HG03432 (cell line): Measurements from ENCODE around the gene TMEM150A.
"Not testable (repeated sequence)": the region's sequence is repeated elsewhere in the genome, so short reads cannot be mapped to it uniquely, and the experiment has no call there.

Experiments
- ATAC-seq: cut with Tn5 transposase; IDR thresholded peaks from one replicate; pipeline ENCODE4 v1.9.1; 2021; ENCODE audit warnings: mild to moderate bottlenecking, moderate library complexity; ENCODE audit not compliant: unreplicated experiment

TMEM150A gene

GRCh38 chr2:85602476-85603234 lies at the start of gene TMEM150A:
TMEM150A (minus strand) TSS chr2:85602698; CDS start chr2:85601948, 750 bp downstream.
- ATAC-seq: peak; percentile 96

- no peak for ATAC-seq
Measured at GRCh38 chr2:85652056-85652455, 49.6 kb upstream of the TMEM150A start.

GRCh38 chr2:85651097-85651496 lies 48.6 kb upstream of the TMEM150A start:
- ATAC-seq: no peak

GRCh38 chr2:85650456-85650855 lies 48.0 kb upstream of the TMEM150A start:
- no peak for ATAC-seq

GRCh38 chr2:85649201-85650190 lies 47.0 kb upstream of the TMEM150A start:
- ATAC-seq: no peak

GRCh38 chr2:85648619-85649018 lies 46.1 kb upstream of the TMEM150A start:
- no peak for ATAC-seq

- peak; percentile 85 for ATAC-seq
Measured at GRCh38 chr2:85647823-85648526, 45.5 kb upstream of the TMEM150A start.

- ATAC-seq: no peak
Measured at GRCh38 chr2:85646166-85646565, 43.7 kb upstream of the TMEM150A start.

- no peak for ATAC-seq
Measured at GRCh38 chr2:85644909-85645308, 42.4 kb upstream of the TMEM150A start.

- ATAC-seq: peak; percentile 63
Measured at GRCh38 chr2:85642725-85643124, 40.2 kb upstream of the TMEM150A start.

GRCh38 chr2:85635636-85636035 lies 33.1 kb upstream of the TMEM150A start:
- ATAC-seq: no peak

GRCh38 chr2:85635011-85635410 lies 32.5 kb upstream of the TMEM150A start:
- ATAC-seq: no peak

GRCh38 chr2:85631316-85631715 lies 28.8 kb upstream of the TMEM150A start:
- no peak for ATAC-seq

GRCh38 chr2:85628658-85629057 lies 26.2 kb upstream of the TMEM150A start:
- ATAC-seq: peak; percentile 76

- ATAC-seq: no peak
Measured at GRCh38 chr2:85623991-85624390, 21.5 kb upstream of the TMEM150A start.

GRCh38 chr2:85621338-85621737 lies 18.8 kb upstream of the TMEM150A start:
- ATAC-seq: no peak

GRCh38 chr2:85619617-85620016 lies 17.1 kb upstream of the TMEM150A start:
- no peak for ATAC-seq

GRCh38 chr2:85617723-85618122 lies 15.2 kb upstream of the TMEM150A start:
- ATAC-seq: not testable (repeated sequence)

GRCh38 chr2:85615413-85615728 lies 12.9 kb upstream of the TMEM150A start:
- no peak for ATAC-seq

GRCh38 chr2:85614757-85615156 lies 12.3 kb upstream of the TMEM150A start:
- ATAC-seq: not testable (repeated sequence)
